NOMO-1 (cell line): ENCODE data around the gene NELFA.

Experiments used
- DNase-seq, 2 experiments: peaks; one replicate each; lab custom pipeline; 2025; ENCODE audit not compliant: unreplicated experiment in 2 of 2; lab: John Stamatoyannopoulos, UW

The NELFA gene

DNA sequence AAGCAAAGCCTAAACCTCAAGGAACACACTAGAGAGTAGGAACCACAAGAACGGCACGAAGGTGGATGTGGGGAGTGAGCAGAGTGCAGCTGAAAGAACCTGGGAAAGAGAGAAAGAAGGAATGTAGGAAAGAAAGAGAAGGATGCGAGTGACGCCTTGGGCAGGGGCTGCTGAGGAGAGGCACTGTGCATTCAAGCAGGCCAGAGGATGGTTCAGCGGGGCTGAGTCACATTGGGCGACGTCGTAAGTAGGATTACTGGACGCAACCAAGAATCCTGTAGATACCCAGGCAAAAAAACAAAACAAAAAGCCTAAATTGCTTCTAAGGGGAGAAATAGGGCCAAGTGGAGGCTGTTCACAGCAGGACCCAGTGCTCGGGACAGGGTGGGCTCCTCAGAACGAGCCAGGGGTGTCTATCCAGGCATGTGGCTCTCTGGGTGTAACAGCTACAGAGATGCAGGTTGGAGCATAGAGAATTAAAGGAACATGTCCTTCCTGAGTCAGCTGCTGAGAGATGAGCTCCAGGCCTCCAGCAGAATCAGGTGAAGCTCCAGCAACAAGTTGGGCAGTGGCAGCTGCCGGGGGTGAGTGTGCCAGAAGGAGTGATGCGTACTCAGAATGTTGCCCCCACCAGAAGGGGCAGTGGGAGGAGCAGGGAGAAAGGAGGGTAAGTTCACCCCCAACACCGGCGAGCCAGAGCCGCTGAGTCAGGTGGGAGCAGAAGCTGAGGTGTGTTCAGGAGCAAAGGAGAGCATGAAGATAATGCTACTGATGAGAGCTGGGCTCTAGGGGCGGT is 38.6 kb downstream of the NELFA start:
- DNase-seq, result no peak

DNA sequence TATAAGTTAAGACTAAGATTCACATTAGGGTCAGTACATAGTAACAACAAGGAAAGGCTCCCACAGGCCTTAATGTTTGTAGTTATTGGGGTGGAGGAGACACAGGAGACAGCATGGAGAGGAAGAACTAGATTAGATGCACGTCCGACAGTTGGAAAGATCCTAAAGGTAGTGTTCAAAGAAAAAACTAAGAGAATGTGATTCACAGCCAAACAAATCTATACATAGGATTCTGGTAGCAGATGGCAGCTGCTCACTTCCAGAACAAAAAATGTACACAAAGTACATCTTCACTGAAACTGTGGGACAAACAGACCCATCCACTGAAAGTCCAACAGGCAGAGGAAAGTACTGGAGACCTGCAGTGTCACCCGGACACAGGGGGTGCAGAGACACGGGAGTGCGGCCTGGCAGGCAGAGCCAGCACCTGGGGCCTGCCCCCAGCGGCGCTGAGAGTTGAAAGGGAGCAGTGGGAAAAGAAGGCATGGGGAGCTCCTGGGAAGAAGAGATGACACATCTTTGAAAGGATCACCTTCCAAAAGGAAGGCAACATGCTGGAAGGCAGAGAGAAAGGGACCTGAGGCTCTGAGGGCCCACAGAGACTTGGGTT is 40.0 kb downstream of the NELFA start:
- no peak for DNase-seq

DNA sequence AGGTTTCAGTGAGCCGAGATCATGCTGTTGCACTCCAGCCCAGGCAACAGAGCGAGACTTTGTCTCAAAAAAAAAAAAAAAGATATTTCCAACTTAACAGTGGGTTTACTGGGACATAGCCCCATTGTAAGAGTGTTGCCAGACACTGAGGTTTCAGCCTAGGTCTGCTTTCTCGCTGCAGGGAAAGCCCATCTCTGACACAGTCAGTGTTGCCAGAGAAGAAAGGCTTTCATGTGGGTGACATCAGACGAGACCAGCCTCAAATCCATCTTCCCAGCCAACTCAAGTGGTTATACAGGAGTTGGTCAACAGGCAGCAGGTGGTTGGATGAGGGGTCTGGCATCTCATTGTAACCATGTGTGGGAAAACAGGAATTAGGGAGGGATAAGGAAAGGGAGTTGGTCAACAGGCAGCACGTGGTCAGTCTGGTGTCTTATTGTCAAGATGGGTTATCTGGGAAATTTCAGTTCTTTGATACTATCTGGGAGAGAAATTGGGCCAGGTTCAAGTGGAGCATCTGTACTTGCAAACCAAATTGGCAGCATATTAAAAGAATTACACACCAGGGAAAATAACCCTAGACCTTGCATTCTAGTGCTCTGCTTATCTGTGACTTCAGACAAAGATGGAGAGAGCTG is 41.1 kb downstream of the NELFA start:
- no peak for DNase-seq

DNA sequence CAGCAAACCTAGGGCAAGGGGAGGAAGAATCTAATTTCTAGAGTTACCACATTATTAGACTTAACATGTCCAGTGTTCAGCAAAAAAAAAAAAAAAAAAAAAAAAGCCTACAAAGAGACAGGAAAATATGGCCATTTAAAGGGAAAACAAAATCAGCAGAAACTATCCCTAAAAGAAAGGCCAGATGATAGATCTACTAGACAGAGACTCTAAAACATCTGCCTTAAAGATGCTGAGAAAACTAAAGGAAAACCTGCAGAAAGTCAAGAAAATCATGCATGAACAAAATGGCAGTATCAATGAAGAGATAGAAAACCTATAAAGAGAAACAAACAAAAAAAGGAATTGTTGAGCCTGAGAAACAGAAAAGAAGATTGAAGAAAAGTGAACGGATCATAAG is 43.8 kb downstream of the NELFA start:
- DNase-seq, result no peak

DNA sequence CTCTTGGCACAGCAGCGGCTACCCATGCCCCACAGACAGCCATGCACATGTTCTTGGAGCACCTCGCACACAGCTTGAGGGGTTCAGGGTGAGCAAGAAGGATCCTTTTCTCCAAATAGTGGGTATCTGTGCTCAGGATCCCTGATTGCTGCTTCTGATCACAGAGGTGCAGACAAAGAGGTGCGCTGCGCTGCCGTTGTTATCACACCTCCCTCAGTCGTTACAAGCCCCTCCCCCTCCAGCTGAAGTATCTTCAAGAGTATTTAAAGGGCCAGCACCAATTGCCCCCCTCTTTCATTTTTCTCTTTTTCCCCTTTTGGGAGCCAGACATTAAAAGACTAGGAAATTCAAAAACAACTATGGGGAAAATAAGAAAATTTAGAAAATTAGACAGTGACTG is 44.3 kb downstream of the NELFA start:
- no peak for DNase-seq

DNA sequence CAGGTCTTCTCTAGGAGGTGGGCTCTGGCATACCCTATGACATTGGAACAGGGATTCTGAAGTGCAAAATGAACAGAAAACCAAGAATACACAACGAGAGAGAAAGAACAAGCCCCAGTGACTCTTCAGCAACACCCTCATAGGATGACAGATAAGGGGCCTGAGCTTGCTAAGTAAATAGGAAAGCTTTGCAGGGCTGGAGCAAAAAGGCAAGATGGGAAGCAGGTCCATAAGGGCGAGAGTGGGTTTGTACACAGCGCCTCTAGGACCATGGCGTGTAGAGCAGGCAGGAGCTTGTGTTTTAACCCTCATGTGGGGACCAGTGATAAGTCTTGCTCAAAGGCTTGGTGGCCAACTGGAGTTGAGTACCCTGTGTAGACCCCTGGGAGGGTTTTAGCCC is 45.8 kb downstream of the NELFA start:
- no peak for DNase-seq

DNA sequence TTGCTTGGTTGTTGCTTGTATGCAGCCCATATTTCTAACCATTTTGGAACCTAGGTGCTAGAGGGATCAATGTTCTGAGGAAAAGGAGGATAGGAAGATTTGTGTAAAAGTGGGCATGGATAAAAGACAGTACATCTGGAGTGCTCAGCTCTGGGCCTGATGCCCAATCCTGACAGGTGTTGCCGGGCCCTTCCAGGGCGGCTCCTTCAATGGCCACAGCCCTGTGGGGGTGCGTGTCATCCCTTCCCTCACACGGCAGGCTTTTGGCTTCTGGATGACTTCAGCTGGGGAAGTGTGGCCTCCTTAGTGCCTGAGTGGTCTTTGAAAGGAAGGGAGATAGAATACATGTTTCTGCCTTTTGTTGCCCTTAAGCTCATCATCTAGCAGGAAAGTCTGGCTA is 47.2 kb downstream of the NELFA start:
- DNase-seq, result no peak

DNA sequence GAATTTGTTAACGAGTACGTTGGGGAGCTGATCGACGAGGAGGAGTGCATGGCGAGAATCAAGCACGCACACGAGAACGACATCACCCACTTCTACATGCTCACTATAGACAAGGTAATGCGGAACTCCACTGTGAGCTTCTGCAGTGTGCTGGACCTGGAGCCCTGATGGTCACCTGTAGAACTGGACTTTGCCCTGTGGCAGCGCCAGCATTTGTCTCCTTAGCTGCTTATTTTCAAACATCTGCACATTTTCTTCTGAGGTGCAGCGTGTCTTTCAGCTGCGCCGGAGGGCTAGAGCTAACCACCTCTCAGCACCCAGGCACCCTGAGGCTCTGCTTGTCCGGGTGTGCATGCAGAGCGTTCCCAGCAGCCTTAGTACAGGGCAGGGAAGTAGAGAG is 47.7 kb downstream of the NELFA start:
- DNase-seq, result no peak

DNA sequence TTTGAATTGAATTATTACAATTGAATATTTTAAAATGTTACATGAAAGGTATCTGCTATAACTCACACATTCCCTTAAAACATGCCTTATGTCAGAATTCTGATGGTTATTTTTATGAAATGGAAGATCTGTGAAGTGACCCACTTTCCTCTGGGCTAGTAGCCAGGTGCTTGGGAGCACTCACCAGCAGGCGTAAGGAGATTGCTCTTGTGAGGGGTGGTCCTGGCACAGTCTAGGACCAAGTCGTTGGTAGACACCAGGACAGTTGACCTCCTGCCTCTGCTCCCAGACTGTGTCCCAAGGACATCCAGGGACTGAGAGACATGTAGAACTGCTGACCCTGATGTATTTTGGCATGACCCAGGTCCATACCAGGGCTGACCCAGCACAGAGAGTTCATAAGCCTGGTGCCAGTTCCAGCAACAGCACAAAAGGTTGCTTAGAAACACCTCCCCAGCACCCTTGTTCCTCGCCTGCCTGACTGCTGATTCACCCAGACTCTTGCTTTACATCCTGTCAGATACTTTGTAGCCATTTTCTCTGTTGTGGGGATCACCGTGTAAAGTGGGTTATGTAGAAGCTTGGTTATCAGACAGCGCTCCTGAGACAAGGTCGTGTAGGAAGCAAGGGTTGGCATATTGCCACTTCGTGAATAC is 48.5 kb downstream of the NELFA start:
- DNase-seq, result no peak

DNA sequence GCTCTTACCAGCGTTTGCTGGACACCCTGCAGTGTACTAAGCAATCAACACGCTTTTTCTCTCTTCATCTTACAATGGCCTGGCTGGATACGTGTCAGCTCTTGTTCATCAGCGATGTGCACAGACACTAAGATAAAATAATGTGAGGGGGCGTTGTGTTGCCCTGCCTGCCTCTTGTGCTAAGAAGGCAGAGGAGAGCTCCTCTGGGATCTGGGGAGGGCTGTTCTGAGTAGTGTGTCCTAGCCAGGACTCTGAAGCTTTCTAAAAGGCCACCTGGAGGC is 49.7 kb downstream of the NELFA start:
- no peak for DNase-seq

DNA sequence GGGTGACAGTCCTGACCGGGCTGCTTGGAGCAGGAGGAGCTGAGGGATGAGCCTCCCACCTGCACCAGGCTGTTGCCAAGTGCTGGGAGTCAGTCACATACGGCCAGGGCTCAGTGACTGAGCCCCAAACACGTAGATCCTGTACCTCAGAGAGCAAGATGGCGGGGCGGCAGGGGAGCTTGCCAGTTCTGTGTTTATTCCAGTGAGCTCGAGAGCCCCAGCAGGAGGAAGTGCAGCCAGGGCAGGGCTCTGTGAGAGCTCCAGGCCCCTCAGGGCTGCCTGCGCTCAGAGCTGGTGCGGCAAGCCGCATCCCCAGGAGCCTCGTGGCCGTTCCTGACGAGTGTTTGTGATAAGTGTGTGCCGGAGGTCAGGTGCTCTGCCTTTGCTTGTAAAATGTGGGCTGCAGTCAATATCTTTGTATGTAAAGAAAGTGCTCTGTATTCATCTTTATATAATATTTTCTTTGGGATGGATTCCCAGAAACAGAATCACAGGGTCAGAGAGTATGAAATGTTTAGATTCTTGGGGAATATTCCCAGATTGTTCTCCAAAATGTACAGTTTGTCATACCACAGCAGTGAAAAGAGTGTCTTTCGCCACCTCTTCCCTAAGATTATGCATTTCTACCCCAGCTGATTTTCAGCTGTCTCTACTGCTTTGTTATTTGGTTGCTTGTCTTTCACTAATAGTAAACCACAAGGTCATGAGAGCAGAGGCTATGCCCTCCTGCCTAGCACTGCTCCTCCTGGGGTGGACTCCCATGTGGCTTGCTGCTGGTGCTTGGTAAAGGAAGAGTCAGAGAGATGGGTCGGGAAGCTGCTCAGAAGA is 50.3 kb downstream of the NELFA start:
- DNase-seq, result no peak

DNA sequence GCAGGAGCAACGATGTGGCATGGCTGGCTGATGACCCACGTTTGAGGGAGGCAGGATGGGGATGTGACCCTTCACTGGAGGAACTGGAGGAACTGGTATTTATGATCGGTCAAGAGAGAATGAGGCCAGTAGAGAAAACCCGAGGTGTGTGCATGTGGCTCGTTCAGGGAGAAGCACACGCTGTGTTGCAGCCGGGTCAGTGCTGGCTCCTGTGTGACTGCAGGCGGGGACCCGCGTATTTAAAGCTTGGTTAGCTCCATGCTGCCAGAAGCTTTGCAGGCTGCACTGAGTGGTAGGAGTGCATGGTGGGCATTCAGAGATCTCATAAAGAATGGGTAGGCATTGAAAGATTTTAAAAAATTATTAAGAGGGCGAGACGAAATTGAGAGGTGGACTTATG is 52.1 kb downstream of the NELFA start:
- DNase-seq, result no peak

DNA sequence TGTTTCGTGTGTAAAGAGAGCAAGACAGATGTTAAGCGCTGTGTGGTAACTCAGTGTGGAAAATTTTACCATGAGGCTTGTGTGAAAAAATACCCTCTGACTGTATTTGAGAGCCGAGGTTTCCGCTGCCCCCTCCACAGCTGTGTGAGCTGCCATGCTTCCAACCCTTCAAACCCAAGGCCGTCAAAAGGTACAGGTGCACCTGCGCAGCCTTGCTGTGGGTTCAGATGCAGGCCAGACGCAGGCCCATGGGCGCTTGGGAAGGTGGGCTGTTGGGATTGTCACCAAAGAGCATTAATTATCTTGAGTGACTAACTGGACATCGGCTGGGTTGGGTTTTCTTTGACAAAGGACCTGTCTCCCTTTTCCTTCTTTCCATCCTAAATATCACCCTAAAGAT is 55.4 kb downstream of the NELFA start:
- DNase-seq, result no peak

DNA sequence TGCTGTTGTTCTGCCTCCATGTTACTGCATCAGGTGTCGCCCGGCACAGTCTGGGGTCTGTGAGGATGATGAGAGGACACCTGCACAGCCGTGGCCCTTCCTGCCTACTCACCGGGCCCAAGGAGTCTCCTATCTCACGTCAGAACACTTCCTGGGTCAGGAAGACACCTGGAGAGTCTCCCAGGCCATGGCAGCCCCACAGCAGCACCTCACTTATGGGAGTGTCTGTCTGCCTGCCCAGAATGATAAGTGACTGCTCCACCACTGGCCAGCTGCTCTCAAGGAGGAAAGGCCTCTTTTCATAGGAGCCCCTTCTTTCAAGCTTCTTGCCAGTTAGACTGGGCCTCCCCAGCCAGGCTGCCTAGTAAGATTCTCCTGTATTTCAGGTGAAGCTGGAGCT is 56.1 kb downstream of the NELFA start:
- no peak for DNase-seq

DNA sequence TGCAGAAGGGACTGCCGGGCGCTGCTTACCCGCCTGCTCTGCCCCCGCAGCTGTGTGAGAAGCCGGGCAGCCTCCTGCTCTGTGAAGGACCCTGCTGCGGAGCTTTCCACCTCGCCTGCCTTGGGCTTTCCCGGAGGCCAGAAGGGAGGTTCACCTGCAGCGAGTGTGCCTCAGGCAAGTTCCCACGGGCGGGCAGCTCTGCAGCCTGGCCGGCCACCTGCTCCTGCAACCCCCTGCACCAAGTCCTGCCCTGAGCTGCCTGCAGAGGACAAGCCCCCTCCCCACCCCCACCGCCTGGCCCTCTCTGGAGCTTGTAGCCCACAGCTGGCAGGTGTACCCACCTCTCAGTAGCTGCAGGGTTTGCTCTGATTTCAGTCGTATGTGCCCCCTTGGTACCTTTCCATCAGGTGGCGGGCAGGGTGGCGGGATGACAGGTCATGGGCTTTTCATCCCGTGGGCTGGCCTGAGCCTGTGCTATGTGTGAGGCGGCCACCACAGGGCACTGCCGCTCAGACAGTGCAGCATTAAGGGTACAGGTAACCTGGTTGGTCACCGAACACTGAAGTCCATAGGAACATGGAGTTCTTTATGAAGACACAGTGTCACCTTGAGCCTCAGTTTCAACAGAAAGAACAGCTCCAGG is 56.6 kb downstream of the NELFA start:
- DNase-seq, result no peak

DNA sequence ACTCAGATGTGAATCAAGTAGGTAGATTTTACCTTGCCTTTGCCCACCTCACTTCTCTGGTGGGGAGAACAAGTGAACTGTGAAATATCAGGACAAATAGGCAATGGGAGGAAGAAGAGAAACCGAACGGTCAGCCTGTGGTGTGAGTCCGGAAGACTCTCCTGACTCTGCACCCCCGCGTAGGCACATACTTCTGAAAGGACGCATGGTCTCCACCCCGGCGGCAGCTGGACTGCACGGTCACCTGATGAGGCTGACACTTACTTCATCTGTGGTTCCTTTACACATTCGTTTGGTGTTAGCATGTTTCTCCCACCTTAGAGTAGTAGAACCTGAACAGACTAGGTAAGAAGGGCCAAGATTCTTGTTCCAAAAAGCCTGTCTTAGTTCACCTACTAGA is 58.4 kb downstream of the NELFA start:
- no peak for DNase-seq

DNA sequence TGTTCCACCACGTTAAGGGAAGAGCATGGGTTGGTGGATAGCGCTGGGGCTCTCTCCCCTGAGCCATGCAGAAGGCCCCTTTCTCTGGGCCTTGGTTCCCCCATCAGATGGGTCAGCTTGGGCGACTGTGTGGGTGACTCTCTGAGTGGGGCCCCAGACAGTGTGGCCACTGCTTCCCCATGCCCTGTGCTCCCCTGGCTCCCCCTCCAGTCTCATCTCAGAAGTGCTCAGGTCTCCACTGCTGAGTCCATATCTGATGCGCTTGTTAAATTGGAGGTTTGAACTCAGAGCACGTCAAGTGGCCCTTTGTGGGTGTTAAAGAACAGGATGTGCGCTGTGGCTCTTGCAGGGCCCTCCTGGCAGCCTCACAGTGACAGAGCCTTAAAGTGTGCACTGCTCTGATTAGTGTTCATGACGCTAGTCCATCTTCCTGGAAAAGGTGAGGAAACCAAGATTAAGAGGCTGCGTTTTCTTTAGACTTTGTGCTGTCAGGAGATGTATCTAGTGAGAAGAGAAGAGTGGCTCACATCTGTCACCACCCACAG is 59.8 kb downstream of the NELFA start:
- DNase-seq, result no peak

DNA sequence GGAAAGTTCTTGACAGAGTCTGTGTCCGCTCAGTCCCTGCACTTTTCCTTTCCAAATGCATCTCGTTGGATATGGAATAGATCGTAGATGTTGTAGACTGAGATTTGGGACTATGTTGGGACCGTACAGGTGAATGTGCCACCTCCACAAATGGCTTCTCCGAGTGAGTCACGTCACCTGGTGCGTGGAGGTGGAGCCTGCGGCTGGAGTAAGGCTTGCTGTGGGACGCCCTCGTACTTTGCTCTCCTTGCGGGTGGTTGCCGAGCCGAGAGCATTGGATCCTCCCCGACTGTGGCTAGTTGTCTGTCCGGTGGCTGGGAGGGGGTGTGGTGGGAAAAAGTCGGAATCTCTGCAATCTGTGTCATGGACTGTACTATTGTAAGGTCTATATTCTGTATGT is 60.5 kb downstream of the NELFA start:
- no peak for DNase-seq

DNA sequence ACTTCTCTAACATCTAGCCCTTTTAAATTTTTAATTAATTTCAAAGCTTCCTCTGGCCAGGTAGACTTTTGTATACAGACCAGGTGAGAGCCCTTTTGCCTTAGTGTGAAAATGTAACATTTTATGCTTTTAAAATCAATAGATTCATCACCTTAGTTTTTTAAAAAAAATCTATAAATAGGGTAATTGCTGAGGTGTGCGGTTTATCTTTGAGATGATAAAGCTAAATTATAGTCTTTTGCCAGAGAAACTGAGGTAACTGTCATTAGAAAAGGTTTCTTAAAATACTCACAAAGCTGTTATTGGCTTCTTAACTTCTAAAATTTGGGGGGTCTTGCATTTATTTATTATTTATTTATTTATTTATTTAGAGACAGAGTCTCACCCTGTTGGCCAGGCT is 62.9 kb downstream of the NELFA start:
- no peak for DNase-seq

DNA sequence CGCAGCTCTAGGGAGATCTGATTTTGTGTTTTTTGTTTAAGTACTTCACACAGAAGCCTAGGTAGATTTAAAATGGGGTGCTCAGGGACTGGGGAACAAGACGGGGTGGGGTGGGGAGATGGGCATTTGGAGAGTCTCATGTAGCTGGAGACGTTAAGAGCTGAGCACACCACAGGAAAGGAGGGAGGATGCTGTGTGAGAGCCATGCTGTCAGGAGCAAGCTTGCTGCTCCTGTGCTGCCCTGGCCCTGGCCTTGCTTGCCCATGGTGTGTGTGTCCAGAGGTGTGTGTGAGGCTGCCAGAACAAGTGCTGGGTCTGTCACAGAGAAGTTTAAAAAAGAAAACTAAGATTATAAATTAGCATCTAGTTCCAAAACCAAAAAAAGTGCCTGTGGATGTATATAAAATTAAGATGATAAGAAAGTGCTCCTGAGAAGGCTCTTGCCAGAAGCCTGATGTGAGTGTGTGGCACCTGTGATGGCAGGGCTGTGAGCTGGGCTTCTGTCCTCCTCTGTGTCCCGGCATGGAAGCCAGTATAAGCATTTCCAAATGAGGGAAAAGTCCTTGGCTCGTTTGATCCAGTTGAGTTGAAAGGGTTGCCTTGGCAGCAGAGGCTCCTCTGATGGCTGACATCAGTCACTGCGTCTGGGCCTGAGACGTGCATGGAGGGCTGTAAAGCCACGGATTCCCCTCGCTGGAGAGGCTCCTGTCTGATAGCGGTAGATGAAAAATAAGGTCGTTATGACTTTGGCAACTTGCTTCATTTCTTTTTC is 63.5 kb downstream of the NELFA start:
- DNase-seq, result no peak
